GM12873 (cell line): Measurements from ENCODE around the gene TAP2.

Source experiments
- CTCF ChIP-seq: IDR thresholded peaks from 2 replicates; pipeline ENCODE4 v1.5.1; 2012; ENCODE audit warnings: low read depth, mild to moderate bottlenecking, moderate library complexity, low read length, control low read depth; ENCODE audit not compliant: insufficient read depth; ENCODE audit errors: missing control alignments

Gene TAP2

DNA sequence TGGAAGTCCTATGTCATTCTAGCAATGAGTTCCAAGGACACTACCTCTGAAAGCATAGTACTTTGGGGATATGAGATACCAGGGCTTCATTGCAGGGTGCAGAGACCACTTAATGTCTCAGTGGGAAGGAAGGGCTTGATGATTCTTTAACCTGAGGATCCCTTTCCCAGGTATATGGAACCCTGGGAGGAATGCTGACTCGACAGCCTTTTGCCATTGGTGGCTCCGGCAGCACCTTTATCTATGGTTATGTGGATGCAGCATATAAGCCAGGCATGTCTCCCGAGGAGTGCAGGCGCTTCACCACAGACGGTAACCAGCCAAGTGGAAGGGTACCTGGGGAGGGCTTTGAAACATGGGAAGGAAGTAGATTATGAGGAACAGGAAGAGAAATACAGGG is 19.7 kb upstream of the TAP2 start:
- TF ChIP-seq CTCF, result no peak

DNA sequence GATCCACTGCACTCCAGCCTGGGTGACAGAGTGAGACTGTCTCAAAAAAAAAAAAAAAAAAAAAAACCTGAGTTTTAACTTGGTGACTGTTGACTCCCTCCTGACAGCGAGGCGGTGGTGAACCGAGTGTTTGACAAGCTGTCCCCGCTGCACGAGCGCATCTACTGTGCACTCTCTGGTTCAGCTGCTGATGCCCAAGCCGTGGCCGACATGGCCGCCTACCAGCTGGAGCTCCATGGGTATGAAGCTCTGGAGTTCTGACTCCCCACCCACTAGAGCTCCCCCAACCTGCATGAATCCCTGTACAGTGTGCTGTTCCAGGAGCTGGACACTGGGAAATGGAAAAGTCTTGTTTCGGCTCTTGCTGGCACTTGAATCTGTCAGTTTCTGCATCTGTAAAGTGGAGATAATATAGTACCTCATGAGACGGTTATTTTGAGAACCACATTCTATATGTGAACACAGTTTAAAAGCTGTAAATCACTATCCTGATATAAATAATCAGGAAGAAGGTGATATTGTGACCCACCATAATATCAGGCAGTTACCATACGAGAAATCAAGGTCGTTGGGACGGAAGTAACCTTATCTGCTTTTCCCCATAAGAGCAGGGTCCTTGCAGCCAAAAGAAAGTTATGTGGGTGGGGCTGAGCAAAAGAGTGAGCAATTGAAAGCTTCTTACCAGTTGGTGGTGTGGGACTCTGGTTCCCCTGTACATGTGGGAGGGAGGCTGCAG is 18.8 kb upstream of the TAP2 start:
- TF ChIP-seq CTCF, result no peak

DNA sequence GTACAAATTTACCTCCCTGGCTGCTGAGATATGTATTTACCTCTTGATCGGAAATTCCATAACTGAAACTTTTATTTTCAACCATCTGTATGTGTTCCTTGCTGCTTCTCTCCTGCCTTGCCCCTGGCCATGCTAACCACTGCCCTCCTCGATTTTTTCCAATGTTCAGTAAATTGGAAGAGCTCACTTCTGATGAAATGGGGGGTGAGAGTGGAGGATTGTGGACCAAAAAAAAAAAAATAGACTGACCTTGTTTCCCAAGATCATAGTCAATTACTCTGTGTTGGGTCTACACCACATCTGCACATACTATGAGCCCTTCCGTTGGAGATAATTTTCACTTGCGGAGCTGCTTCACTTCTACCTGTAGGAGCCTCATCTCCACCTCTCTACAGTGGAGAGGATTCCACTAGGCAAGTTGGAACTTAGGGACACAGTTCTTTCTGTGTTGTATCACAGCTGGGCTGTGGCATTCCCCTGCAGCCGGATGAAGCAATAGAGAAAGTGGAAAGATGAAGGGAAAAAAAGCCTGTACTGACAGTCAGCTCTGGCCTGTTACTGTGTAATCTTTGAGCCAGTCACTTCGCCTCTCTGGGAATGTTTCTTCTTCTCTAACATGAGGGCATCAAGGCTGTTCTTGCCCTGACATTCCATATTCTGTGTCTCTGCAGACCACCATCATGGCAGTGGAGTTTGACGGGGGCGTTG is 17.1 kb upstream of the TAP2 start:
- no peak for TF ChIP-seq CTCF

DNA sequence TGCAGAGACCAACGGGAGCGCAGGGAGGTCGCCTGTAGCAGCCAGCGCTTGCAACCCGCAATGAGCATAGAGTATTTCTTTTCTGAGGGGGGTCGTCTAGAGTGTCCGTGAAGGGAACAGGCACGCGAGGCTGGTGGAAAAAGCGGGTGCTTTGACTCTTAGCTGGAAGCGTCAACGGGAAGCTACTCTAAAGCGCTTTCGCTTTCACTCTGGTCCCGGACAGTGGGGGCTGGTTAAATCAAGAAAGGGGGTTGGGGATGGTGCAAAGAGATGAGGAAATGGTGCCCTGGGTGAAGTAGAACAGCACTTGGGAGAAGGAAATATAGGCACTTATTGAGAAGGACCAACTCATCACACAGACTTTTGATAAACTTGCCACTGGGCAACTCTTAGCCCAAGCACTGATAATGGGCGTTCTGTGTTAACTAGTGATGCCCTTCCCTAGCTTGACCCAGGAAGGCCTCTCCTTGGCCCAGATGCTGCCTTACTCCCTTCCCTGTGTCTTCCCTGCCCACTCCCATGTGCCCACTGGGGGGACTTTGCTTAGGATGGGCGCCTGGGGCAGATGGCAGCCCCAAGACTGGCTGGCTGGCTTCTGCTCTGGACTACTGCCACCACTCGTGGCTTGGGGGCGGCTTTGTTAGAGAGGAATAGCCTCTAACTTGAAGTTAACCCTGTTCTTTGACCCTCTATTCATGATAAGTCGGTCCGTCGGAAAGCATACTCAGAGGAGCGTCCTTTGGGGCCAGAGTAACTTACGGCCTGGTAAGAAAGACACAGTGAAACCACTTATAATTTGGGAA is 16.0 kb upstream of the TAP2 start:
- no peak for TF ChIP-seq CTCF

- TF ChIP-seq CTCF, result peak; percentile 76
Measured at GRCh38 chr6:32853541-32854375, 15.2 kb upstream of the TAP2 start, which contains the start of the genes PSMB9 and TAP1. Gene PSMB9, plus strand, starts transcription at chr6:32854192. Its CDS starts 38 bp downstream, at chr6:32854230. Gene TAP1, minus strand, starts transcription at chr6:32853704. Its CDS starts 68 bp downstream, at chr6:32853636.

- TF ChIP-seq CTCF, result no peak
Measured at GRCh38 chr6:32852844-32853540, 14.5 kb upstream of the TAP2 start.
